Measurements from ENCODE around the gene CHRNB2.

GRCh38 chr1:154536570-154536969 lies 31.0 kb upstream of the CHRNB2 start:
- no peak for TF ChIP-seq CTCF (conservative IDR thresholded peaks at IDR 0.05 in 1 of 2, IDR thresholded peaks at IDR 0.05 in 1 of 2; ENCODE audit: low read depth in 1 of 2, low read length in 2 of 2)
- no peak for TF ChIP-seq EZH2 (IDR thresholded peaks at IDR 0.05; ENCODE audit: low read length, missing control alignments)
